DOHH2 (cell line): Measurements from ENCODE around the gene ELOVL5.

Experiments
- EZH2phosphoT487 ChIP-seq: fragments of 200-600 bp; sonication (generic); IDR thresholded peaks from 2 replicates; pipeline ENCODE4 v1.6.1; 2017; ENCODE audit warnings: borderline replicate concordance, mild to moderate bottlenecking, antibody characterized with exemption, low read length, moderate library complexity, mixed read lengths
- TF ChIP-seq, protein P1 (sequence below): fragments of 200-600 bp; sonication (generic); IDR thresholded peaks from one replicate; pipeline ENCODE4 v1.5.1; 2014; ENCODE audit warnings: antibody characterized with exemption, mild to moderate bottlenecking, low read depth, low read length; ENCODE audit not compliant: poor library complexity, severe bottlenecking

GRCh38 chr6:53309059-53309900, 39.5 kb downstream of the ELOVL5 start:
- TF ChIP-seq, protein P1, sequence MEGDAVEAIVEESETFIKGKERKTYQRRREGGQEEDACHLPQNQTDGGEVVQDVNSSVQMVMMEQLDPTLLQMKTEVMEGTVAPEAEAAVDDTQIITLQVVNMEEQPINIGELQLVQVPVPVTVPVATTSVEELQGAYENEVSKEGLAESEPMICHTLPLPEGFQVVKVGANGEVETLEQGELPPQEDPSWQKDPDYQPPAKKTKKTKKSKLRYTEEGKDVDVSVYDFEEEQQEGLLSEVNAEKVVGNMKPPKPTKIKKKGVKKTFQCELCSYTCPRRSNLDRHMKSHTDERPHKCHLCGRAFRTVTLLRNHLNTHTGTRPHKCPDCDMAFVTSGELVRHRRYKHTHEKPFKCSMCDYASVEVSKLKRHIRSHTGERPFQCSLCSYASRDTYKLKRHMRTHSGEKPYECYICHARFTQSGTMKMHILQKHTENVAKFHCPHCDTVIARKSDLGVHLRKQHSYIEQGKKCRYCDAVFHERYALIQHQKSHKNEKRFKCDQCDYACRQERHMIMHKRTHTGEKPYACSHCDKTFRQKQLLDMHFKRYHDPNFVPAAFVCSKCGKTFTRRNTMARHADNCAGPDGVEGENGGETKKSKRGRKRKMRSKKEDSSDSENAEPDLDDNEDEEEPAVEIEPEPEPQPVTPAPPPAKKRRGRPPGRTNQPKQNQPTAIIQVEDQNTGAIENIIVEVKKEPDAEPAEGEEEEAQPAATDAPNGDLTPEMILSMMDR, result no peak
- TF ChIP-seq EZH2phosphoT487, result no peak
